ENCODE data around the gene GPATCH4. TPM values are rescaled to one million over a fixed set of nuclear protein-coding genes. Genes with fewer than 3 reads are reported as not detected.
"Not testable (repeated sequence)": the region's sequence is repeated elsewhere in the genome, so short reads cannot be mapped to it uniquely, and the experiment has no call there.

GPATCH4 gene
- total and polyA plus RNA-seq, 8 donors, result 9.0 to 24.1 (median 13.2) TPM

- intact Hi-C loops (cut with DNase I; ENCODE audit: low total_unique reads), result loop anchor here (10.0 kb wide), 1 partner anchor 144 kb away; no protein-coding TSS in a partner anchor
Observed at GRCh38 chr1:156608981-156609380, 7.7 kb upstream of the GPATCH4 start.

DNA sequence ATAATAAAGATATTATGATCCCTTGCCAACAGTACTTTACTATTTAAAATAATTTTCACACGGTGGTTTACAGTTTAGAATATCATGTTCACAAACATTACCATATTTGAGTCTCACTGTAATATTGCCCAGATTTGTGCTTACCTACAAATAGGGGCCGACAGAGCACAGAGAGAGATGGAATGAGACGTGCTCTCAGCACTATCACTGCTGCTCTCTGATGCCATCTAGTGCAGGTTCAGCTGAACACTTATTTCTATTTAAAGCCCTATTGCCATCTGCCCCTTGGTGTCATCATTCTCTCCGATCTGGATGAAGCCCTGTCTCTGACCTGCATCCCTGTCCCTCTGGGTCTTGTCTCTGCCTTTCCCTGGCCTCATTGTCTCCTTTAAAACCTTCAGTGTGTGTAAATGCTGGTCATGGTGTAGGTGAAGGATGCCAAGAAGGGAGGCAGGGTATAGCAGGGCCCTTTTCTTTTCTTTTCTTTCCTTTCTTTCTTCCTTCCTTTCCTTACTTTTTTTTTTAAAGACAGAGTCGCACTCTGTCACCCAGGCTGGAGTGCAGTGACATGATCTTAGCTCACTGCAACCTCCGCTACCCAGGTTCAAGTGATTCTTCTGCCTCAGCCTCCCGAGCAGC is 6.9 kb upstream of the GPATCH4 start:
- Histone ChIP-seq H3K9me3 (no peaks in the 10 kb centered on the region), H3K36me3 (no peaks in the 10 kb centered on the region), H3K4me1 (peaks cover 0 to 7% (median 3%) of the 10 kb centered on the region in 4 donors), H3K27me3 (peaks cover 0 to 30% (median 0%) of the 10 kb centered on the region in 3 donors), H3K4me3 (no peak overlapping the region), H3K27ac (no peak overlapping the region)
- 27 to 32% (median 29%) methylated on average over 7 of the region's 7 CpGs for WGBS, 5 donors
- intact Hi-C loops (cut with DNase I; ENCODE audit: low total_unique reads), result loop anchor here (10.0 kb wide), 1 partner anchor 143 kb away; no protein-coding TSS in a partner anchor
- TF ChIP-seq POLR2A (IDR thresholded peaks at IDR 0.05) (no peak), CTCF (IDR thresholded peaks at IDR 0.05) (peak in 5 of 7 experiments; percentile 50 to 82 (median 64)), POLR2AphosphoS5 (IDR thresholded peaks at IDR 0.05) (peak in 1 of 3 donors; percentile 19), EP300 (IDR thresholded peaks at IDR 0.05) (no peak)
- DNase-seq, result peak; percentile 48 to 90

More at GRCh38 chr1:156608981-156609380, 7.7 kb upstream of the GPATCH4 start:
- WGBS, 5 donors, result 36 to 43% (median 40%) methylated on average over 6 of the region's 6 CpGs
- Histone ChIP-seq H3K4me1 (peaks cover 0 to 7% (median 3%) of the 10 kb centered on the region in 4 donors), H3K27ac (no peak overlapping the region), H3K36me3 (no peaks in the 10 kb centered on the region), H3K4me3 (no peak overlapping the region), H3K27me3 (peaks cover 0 to 30% (median 0%) of the 10 kb centered on the region in 3 donors), H3K9me3 (no peaks in the 10 kb centered on the region)
- TF ChIP-seq EP300 (IDR thresholded peaks at IDR 0.05) (no peak), POLR2A (IDR thresholded peaks at IDR 0.05) (no peak), CTCF (IDR thresholded peaks at IDR 0.05) (peak in 5 of 7 experiments; percentile 15 to 57 (median 25)), POLR2AphosphoS5 (IDR thresholded peaks at IDR 0.05) (no peak)
- DNase-seq, result peak; percentile 51 to 73

GRCh38 chr1:156607344-156607743 is 6.1 kb upstream of the GPATCH4 start:
- not testable (repeated sequence) for H3K27ac ChIP-seq, DNase-seq, H3K36me3 ChIP-seq, H3K9me3 ChIP-seq, H3K4me3 ChIP-seq
- peaks cover 0 to 14% (median 6%) of the 10 kb centered on the region in 4 donors for H3K4me1 ChIP-seq
- intact Hi-C loops (cut with DNase I; ENCODE audit: low total_unique reads), result loop anchor here (10.0 kb wide), 1 partner anchor 143 kb away; no protein-coding TSS in a partner anchor
- H3K27me3 ChIP-seq, result peaks cover 0 to 28% (median 0%) of the 10 kb centered on the region in 3 donors
- 83 to 89% (median 87%) methylated on average over 4 of the region's 4 CpGs for WGBS, 5 donors

GRCh38 chr1:156602557-156602993 is 1.3 kb upstream of the GPATCH4 start:
- peaks cover 13 to 28% (median 23%) of the 10 kb centered on the region in 4 donors for H3K4me1 ChIP-seq
- 31 to 40% (median 37%) methylated on average over 9 to 10 of the region's 10 CpGs for WGBS, 5 donors
- H3K36me3 ChIP-seq, result peaks cover 8 to 17% (median 15%) of the 10 kb centered on the region in 4 donors
- intact Hi-C loops (cut with DNase I; ENCODE audit: low total_unique reads), result loop anchor here (10.0 kb wide), 1 partner anchor 138 kb away; no protein-coding TSS in a partner anchor
- TF ChIP-seq POLR2A (IDR thresholded peaks at IDR 0.05) (no peak), POLR2AphosphoS5 (IDR thresholded peaks at IDR 0.05) (no peak), EP300 (IDR thresholded peaks at IDR 0.05) (no peak), CTCF (IDR thresholded peaks at IDR 0.05) (no peak)
- no peaks in the 10 kb centered on the region for H3K27me3 ChIP-seq
- H3K4me3 ChIP-seq, result no peak overlapping the region
- no peak overlapping the region for H3K27ac ChIP-seq
- peak in 1 of 2 donors; percentile 31 for DNase-seq
- H3K9me3 ChIP-seq, result no peaks in the 10 kb centered on the region

All from stomach (tissue), 9 donors.